Natural killer cell treated with Interleukin-12 subunit alpha and Interleukin-12 subunit beta and Interleukin-15 and Interleukin-18, amount 100 ng/mL, for 72 hours (primary cell): ENCODE measurements around the gene FUT8. TPM values are rescaled to one million over a fixed set of nuclear protein-coding genes. Genes with fewer than 3 reads are reported as not detected.
A peak's percentile ranks its signal among the peaks of the same experiment; 100 is the strongest.

Experiments used
- ATAC-seq, 2 donors: fragments of 150-1000 bp; cut with Tn5 transposase in 1 of 2; sonication (Bioruptor Pico), chemical (Tn5 transposase) in 1 of 2; 2 replicates each; pipeline ENCODE4 v1.10.0; 2021
- DNase-seq: peaks from one replicate; pipeline ENCODE4 v3.0.0; 2022; ENCODE audit warnings: low spot score
- H3K27ac Mint-ChIP-seq, 2 donors: 1 replicate in 1 of 2; 2 replicates in 1 of 2; pipeline ENCODE4 v1.8.0; 2022; ENCODE audit warnings: mixed read lengths in 2 of 2, mild to moderate bottlenecking in 1 of 2, moderate library complexity in 1 of 2
- H3K27me3 Mint-ChIP-seq, 2 donors: 1 replicate in 1 of 2; 2 replicates in 1 of 2; pipeline ENCODE4 v1.8.0; 2022; ENCODE audit warnings: mixed read lengths in 2 of 2
- H3K36me3 Mint-ChIP-seq: one replicate; pipeline ENCODE4 v1.8.0; 2022; ENCODE audit warnings: mixed read lengths
- H3K4me1 Mint-ChIP-seq, 2 donors: 1 replicate in 1 of 2; 2 replicates in 1 of 2; pipeline ENCODE4 v1.8.0; 2022; ENCODE audit warnings: low read depth in 2 of 2, mixed read lengths in 2 of 2, mild to moderate bottlenecking in 1 of 2
- H3K4me3 Mint-ChIP-seq: one replicate; pipeline ENCODE4 v1.8.0; 2022; ENCODE audit warnings: mixed read lengths
- H3K9me3 Mint-ChIP-seq: 2 replicates; pipeline ENCODE4 v1.8.0; 2022; ENCODE audit warnings: mixed read lengths
- total RNA-seq, 2 donors: library from RNA; stranded (reverse); gene quantifications; one replicate each; pipeline ENCODE4 v1.2.3, GENCODE V29; 2022

Gene FUT8
- total RNA-seq, 2 donors from 2014 or later: 73.0 to 139 TPM

GRCh38 chr14:65720743-65721142, 308.2 kb downstream of the FUT8 start:
- no peaks in the 10 kb centered on the region for H3K27me3 Mint-ChIP-seq
- DNase-seq (no peak), ATAC-seq (no peak)
- H3K9me3 Mint-ChIP-seq: peaks cover 13% of the 10 kb centered on the region
- peaks cover 31% of the 10 kb centered on the region for H3K36me3 Mint-ChIP-seq
- H3K4me3 Mint-ChIP-seq: no peak overlapping the region
- H3K27ac Mint-ChIP-seq: no peak overlapping the region
- peaks cover 3 to 12% of the 10 kb centered on the region in 2 donors for H3K4me1 Mint-ChIP-seq

- Mint-ChIP-seq H3K36me3 (peaks cover 41% of the 10 kb centered on the region), H3K27me3 (no peaks in the 10 kb centered on the region), H3K4me3 (no peak overlapping the region)
These were observed 310.8 kb downstream of the FUT8 start for GRCh38 chr14:65723348-65723747.

GRCh38 chr14:65728604-65729003, 316.1 kb downstream of the FUT8 start:
- peaks cover 5% of the 10 kb centered on the region in 2 donors for H3K4me1 Mint-ChIP-seq
- no peaks in the 10 kb centered on the region for H3K27me3 Mint-ChIP-seq
- no peak for ATAC-seq
- peaks cover 22% of the 10 kb centered on the region for H3K36me3 Mint-ChIP-seq
- H3K9me3 Mint-ChIP-seq: peaks cover 4% of the 10 kb centered on the region
- no peak for DNase-seq
- no peak overlapping the region for H3K27ac Mint-ChIP-seq
- H3K4me3 Mint-ChIP-seq: no peak overlapping the region

More at GRCh38 chr14:65723348-65723747, 310.8 kb downstream of the FUT8 start:
- peaks cover 3 to 12% of the 10 kb centered on the region in 2 donors for H3K4me1 Mint-ChIP-seq
- H3K27ac Mint-ChIP-seq: peak overlapping the region; percentile 15 to 58
- DNase-seq (no peak), ATAC-seq (no peak)
- peaks cover 11% of the 10 kb centered on the region for H3K9me3 Mint-ChIP-seq

- peaks cover 22% of the 10 kb centered on the region for H3K36me3 Mint-ChIP-seq
- no peak for ATAC-seq
- no peak overlapping the region for H3K27ac Mint-ChIP-seq
- no peak for DNase-seq
- peaks cover 5% of the 10 kb centered on the region in 2 donors for H3K4me1 Mint-ChIP-seq
- H3K27me3 Mint-ChIP-seq: no peaks in the 10 kb centered on the region
- H3K9me3 Mint-ChIP-seq: peaks cover 4% of the 10 kb centered on the region
- no peak overlapping the region for H3K4me3 Mint-ChIP-seq
These were observed 317.0 kb downstream of the FUT8 start for GRCh38 chr14:65729566-65729965.

- no peaks in the 10 kb centered on the region for H3K27me3 Mint-ChIP-seq
- H3K36me3 Mint-ChIP-seq: peaks cover 14% of the 10 kb centered on the region
- H3K4me3 Mint-ChIP-seq: no peak overlapping the region
- H3K4me1 Mint-ChIP-seq: peaks cover 5% of the 10 kb centered on the region in 2 donors
- H3K9me3 Mint-ChIP-seq: peaks cover 4% of the 10 kb centered on the region
- peak overlapping the region; percentile 5 to 26 for H3K27ac Mint-ChIP-seq
- ATAC-seq (peak; percentile 73 to 89), DNase-seq (no peak)
These were observed 319.5 kb downstream of the FUT8 start for GRCh38 chr14:65731933-65732506.

- DNase-seq (no peak), ATAC-seq (no peak)
- no peak overlapping the region for H3K4me3 Mint-ChIP-seq
- no peaks in the 10 kb centered on the region for H3K9me3 Mint-ChIP-seq
- no peaks in the 10 kb centered on the region for H3K27me3 Mint-ChIP-seq
- no peak overlapping the region for H3K27ac Mint-ChIP-seq
- peaks cover 12% of the 10 kb centered on the region for H3K36me3 Mint-ChIP-seq
- H3K4me1 Mint-ChIP-seq: no peaks in the 10 kb centered on the region
These were observed 325.8 kb downstream of the FUT8 start for GRCh38 chr14:65738339-65738738.

- DNase-seq (no peak), ATAC-seq (no peak)
- H3K36me3 Mint-ChIP-seq: peaks cover 5% of the 10 kb centered on the region
- H3K4me1 Mint-ChIP-seq: no peaks in the 10 kb centered on the region
- H3K27ac Mint-ChIP-seq: no peak overlapping the region
- no peaks in the 10 kb centered on the region for H3K27me3 Mint-ChIP-seq
- no peak overlapping the region for H3K4me3 Mint-ChIP-seq
- H3K9me3 Mint-ChIP-seq: no peaks in the 10 kb centered on the region
These were observed 333.1 kb downstream of the FUT8 start for GRCh38 chr14:65745396-65746190.

- Mint-ChIP-seq H3K9me3 (no peaks in the 10 kb centered on the region), H3K4me3 (no peak overlapping the region), H3K4me1 (no peaks in the 10 kb centered on the region), H3K36me3 (no peaks in the 10 kb centered on the region), H3K27ac (no peak overlapping the region), H3K27me3 (no peaks in the 10 kb centered on the region)
- no peak for DNase-seq
- ATAC-seq: no peak
These were observed 336.3 kb downstream of the FUT8 start for GRCh38 chr14:65748796-65749195.

- DNase-seq: no peak
- Mint-ChIP-seq H3K4me3 (no peak overlapping the region), H3K4me1 (no peaks in the 10 kb centered on the region), H3K36me3 (no peaks in the 10 kb centered on the region), H3K9me3 (no peaks in the 10 kb centered on the region), H3K27me3 (no peaks in the 10 kb centered on the region), H3K27ac (no peak overlapping the region)
- no peak for ATAC-seq
These were observed 336.8 kb downstream of the FUT8 start for GRCh38 chr14:65749287-65749686.

GRCh38 chr14:65750906-65751305, 338.4 kb downstream of the FUT8 start:
- DNase-seq: no peak
- Mint-ChIP-seq H3K4me3 (no peak overlapping the region), H3K27ac (no peak overlapping the region), H3K27me3 (no peaks in the 10 kb centered on the region), H3K36me3 (no peaks in the 10 kb centered on the region), H3K9me3 (no peaks in the 10 kb centered on the region), H3K4me1 (no peaks in the 10 kb centered on the region)
- no peak for ATAC-seq

GRCh38 chr14:65751510-65751909, 339.0 kb downstream of the FUT8 start:
- no peaks in the 10 kb centered on the region for H3K27me3 Mint-ChIP-seq
- H3K4me1 Mint-ChIP-seq: no peaks in the 10 kb centered on the region
- no peak for ATAC-seq
- H3K36me3 Mint-ChIP-seq: no peaks in the 10 kb centered on the region
- H3K9me3 Mint-ChIP-seq: no peaks in the 10 kb centered on the region
- DNase-seq: no peak
- no peak overlapping the region for H3K4me3 Mint-ChIP-seq
- H3K27ac Mint-ChIP-seq: no peak overlapping the region

- H3K36me3 Mint-ChIP-seq: no peaks in the 10 kb centered on the region
- DNase-seq: no peak
- no peaks in the 10 kb centered on the region for H3K4me1 Mint-ChIP-seq
- H3K27me3 Mint-ChIP-seq: no peaks in the 10 kb centered on the region
- ATAC-seq: no peak
- H3K9me3 Mint-ChIP-seq: no peaks in the 10 kb centered on the region
- H3K27ac Mint-ChIP-seq: no peak overlapping the region
- no peak overlapping the region for H3K4me3 Mint-ChIP-seq
These were observed 340.5 kb downstream of the FUT8 start for GRCh38 chr14:65753061-65753460.

GRCh38 chr14:65755331-65755730, 342.8 kb downstream of the FUT8 start:
- no peak for ATAC-seq
- no peaks in the 10 kb centered on the region for H3K36me3 Mint-ChIP-seq
- H3K4me3 Mint-ChIP-seq: no peak overlapping the region
- no peaks in the 10 kb centered on the region for H3K4me1 Mint-ChIP-seq
- H3K27ac Mint-ChIP-seq: no peak overlapping the region
- no peak for DNase-seq
- no peaks in the 10 kb centered on the region for H3K9me3 Mint-ChIP-seq
- H3K27me3 Mint-ChIP-seq: peaks cover 0 to 2% of the 10 kb centered on the region in 2 donors

GRCh38 chr14:65756880-65757279, 344.4 kb downstream of the FUT8 start:
- ATAC-seq: no peak
- no peaks in the 10 kb centered on the region for H3K4me1 Mint-ChIP-seq
- H3K36me3 Mint-ChIP-seq: no peaks in the 10 kb centered on the region
- no peak for DNase-seq
- H3K27ac Mint-ChIP-seq: no peak overlapping the region
- peaks cover 0 to 5% of the 10 kb centered on the region in 2 donors for H3K27me3 Mint-ChIP-seq
- H3K4me3 Mint-ChIP-seq: no peak overlapping the region
- no peaks in the 10 kb centered on the region for H3K9me3 Mint-ChIP-seq
